ENCODE results near the gene HPGD.

The HPGD gene

GRCh38 chr4:174522183-174523024, at the start of gene HPGD:
Gene HPGD, minus strand, starts transcription at chr4:174522488. Its CDS starts 37 bp downstream, at chr4:174522451.
- no peak within 1 kb of the TSS for H3K27ac Mint-ChIP-seq
- peak; percentile 78 for ATAC-seq
- H3K36me3 Mint-ChIP-seq = no peaks in the 10 kb centered on the region
- H3K9me3 Mint-ChIP-seq = no peaks in the 10 kb centered on the region
- peaks cover 57% of the 10 kb centered on the region for H3K27me3 Mint-ChIP-seq
- H3K4me3 Mint-ChIP-seq = peak within 1 kb of the TSS; percentile 78
- peaks cover 14% of the 10 kb centered on the region for H3K4me1 Mint-ChIP-seq

DNA sequence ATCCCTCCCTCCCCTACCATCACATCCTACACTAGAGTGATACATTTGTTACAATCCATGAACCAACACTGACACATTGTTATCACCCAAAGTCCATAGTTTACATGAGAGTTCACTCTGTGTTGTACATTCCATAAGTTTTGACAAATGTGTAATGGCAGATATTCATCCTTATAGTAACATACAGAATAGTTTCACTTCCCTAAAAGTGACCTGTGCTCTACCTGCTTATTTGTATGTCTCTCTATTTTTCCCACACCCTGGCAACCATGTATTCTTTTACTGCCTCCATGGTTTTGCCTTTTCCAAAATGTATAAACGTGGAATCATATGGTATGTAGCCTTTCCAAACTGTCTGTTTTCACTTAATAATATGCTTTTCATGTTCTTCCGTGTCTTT, 42.2 kb upstream of the HPGD start:
- Mint-ChIP-seq H3K36me3 (no peaks in the 10 kb centered on the region), H3K27me3 (no peaks in the 10 kb centered on the region), H3K4me1 (no peaks in the 10 kb centered on the region), H3K27ac (no peak overlapping the region), H3K4me3 (no peak overlapping the region), H3K9me3 (no peaks in the 10 kb centered on the region)
- no peak for ATAC-seq

GRCh38 chr4:174563399-174563798, 41.1 kb upstream of the HPGD start:
- no peaks in the 10 kb centered on the region for H3K27me3 Mint-ChIP-seq
- H3K4me1 Mint-ChIP-seq = no peaks in the 10 kb centered on the region
- H3K4me3 Mint-ChIP-seq = no peak overlapping the region
- ATAC-seq = no peak
- H3K27ac Mint-ChIP-seq = no peak overlapping the region
- no peaks in the 10 kb centered on the region for H3K36me3 Mint-ChIP-seq
- no peaks in the 10 kb centered on the region for H3K9me3 Mint-ChIP-seq

- Mint-ChIP-seq H3K4me3 (no peak overlapping the region), H3K27ac (no peak overlapping the region), H3K27me3 (no peaks in the 10 kb centered on the region), H3K4me1 (no peaks in the 10 kb centered on the region), H3K36me3 (no peaks in the 10 kb centered on the region), H3K9me3 (no peaks in the 10 kb centered on the region)
- no peak for ATAC-seq
Measured at GRCh38 chr4:174561560-174561959, 39.3 kb upstream of the HPGD start.

DNA sequence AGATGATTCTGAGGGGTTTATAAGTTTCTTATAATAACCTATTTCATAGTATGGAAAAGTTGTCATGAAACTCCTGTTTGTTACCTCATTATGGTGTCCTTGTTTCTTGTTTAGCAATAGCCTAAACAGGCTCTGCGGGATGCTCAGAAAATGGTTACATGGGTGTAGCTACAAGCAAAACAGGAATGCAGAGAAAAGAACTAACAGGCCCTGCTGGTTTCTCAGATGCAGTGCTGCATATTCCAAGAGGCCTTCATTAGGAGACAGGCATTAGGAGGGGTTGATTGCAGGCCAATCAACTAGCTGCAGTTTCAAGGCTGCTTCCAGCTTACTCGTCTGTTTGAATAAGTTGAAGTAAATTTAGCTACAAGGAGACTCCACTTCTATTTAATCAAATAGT, 37.6 kb upstream of the HPGD start:
- no peaks in the 10 kb centered on the region for H3K9me3 Mint-ChIP-seq
- no peaks in the 10 kb centered on the region for H3K4me1 Mint-ChIP-seq
- H3K4me3 Mint-ChIP-seq = no peak overlapping the region
- ATAC-seq = no peak
- no peaks in the 10 kb centered on the region for H3K36me3 Mint-ChIP-seq
- H3K27me3 Mint-ChIP-seq = no peaks in the 10 kb centered on the region
- H3K27ac Mint-ChIP-seq = no peak overlapping the region

DNA sequence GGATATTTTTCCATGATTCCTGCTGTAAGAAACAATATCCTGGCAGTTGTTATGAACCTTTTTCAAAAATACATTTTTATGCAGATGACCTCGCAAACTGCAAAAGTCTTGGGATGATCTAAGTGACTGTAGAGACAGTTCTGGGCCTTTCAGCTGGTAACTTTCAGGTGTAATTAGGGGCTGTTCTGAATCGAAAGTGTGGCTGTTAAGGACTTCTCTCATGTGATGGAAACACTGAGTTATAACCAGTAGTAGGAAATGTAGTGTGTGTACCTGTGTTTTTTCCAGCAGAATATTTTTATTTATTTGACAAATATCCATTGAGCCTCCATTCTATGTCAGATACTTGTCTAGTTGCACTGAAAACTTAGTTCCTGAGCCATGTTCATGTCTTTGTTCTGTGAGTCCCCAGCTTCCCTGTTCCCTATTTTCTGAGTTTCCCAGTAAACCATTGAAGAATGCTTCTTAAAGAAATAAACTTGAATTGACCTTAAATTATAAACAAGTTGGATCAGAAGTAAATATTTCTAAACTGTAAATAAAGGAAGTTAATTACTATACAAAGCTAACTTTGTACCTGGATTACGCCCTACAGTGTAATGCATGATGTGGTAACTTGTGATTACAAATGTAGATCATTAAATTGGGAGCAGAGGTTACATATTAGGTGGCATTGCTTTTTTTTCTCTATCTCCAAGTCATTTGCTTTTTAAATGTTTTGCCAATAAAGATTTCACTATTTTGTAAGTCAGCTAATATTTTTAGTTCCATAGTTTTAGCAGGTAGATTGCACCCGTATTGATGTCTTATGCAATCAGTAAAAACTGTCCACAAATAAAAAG, 33.7 kb upstream of the HPGD start:
- no peak overlapping the region for H3K4me3 Mint-ChIP-seq
- H3K36me3 Mint-ChIP-seq = no peaks in the 10 kb centered on the region
- ATAC-seq = no peak
- H3K4me1 Mint-ChIP-seq = no peaks in the 10 kb centered on the region
- no peak overlapping the region for H3K27ac Mint-ChIP-seq
- no peaks in the 10 kb centered on the region for H3K27me3 Mint-ChIP-seq
- peaks cover 3% of the 10 kb centered on the region for H3K9me3 Mint-ChIP-seq

DNA sequence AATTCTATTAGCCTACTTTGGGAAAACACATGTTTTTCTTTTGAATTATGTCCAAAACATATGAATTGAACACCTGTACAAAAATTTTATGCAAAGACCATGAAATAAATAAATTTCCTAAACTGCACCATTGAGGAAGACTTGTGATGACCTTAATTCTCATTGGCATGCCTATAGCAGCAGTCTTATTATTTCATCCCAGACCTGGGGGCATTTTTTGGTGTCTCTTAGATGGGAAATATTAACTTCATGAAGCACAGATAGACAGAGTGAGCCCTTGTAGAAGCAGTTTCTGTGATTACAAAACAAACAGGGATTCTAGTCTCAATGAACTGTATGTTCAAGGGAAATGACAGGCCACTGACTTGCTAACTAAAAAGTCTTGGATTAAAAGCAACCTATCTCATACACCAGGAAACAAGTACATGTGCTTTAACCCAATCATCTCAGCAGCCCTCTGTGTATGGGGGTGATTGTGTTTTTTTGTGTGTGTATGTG, 32.0 kb upstream of the HPGD start:
- Mint-ChIP-seq H3K27ac (no peak overlapping the region), H3K4me3 (no peak overlapping the region), H3K9me3 (peaks cover 3% of the 10 kb centered on the region), H3K4me1 (no peaks in the 10 kb centered on the region), H3K36me3 (no peaks in the 10 kb centered on the region), H3K27me3 (no peaks in the 10 kb centered on the region)
- no peak for ATAC-seq

DNA sequence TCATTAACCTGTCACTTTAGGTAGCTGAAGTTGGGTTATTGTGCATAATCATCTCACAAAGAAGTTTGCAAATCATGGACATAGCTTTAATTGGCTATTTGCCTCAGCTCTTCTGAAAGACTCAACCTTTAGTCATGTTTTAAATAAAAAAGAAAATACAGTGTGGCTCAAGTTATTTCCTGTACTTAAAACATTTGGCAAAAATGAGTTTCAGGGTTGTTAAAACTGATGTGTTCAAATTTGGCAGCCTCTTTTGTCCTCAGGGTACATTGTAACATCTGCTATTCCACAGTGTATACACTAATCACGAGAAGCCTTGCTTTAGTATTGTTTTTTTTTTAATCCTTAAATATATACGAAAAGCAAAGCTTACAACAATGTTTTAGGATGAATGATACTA, 31.5 kb upstream of the HPGD start:
- Mint-ChIP-seq H3K4me3 (no peak overlapping the region), H3K9me3 (peaks cover 3% of the 10 kb centered on the region), H3K27ac (no peak overlapping the region), H3K4me1 (no peaks in the 10 kb centered on the region), H3K36me3 (no peaks in the 10 kb centered on the region), H3K27me3 (no peaks in the 10 kb centered on the region)
- no peak for ATAC-seq

DNA sequence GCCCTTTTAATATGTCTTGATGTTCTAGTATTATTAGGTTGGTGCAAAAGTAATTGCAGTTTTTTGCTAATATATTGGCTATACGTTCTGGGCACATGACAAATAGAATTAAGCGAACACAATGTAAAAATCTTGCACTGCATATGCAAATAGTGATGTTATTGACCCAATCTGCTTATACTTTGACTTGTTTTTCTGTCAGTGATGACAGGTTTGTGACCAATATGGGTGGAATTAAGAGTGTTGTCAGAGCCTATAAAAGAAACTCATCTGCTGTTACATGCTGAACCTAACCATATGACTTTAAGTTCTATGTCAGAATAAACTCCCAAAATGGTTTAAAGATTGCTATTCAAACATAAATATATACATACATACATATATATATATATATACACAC, 30.7 kb upstream of the HPGD start:
- Mint-ChIP-seq H3K4me3 (no peak overlapping the region), H3K4me1 (no peaks in the 10 kb centered on the region), H3K27me3 (no peaks in the 10 kb centered on the region), H3K36me3 (no peaks in the 10 kb centered on the region), H3K27ac (no peak overlapping the region), H3K9me3 (peaks cover 3% of the 10 kb centered on the region)
- no peak for ATAC-seq

- Mint-ChIP-seq H3K27ac (no peak overlapping the region), H3K27me3 (no peaks in the 10 kb centered on the region), H3K4me3 (no peak overlapping the region), H3K4me1 (no peaks in the 10 kb centered on the region), H3K9me3 (peaks cover 11% of the 10 kb centered on the region), H3K36me3 (no peaks in the 10 kb centered on the region)
- ATAC-seq = no peak
Measured at GRCh38 chr4:174550541-174550940, 28.3 kb upstream of the HPGD start.

GRCh38 chr4:174549721-174550120, 27.4 kb upstream of the HPGD start:
- H3K27ac Mint-ChIP-seq = no peak overlapping the region
- H3K4me3 Mint-ChIP-seq = no peak overlapping the region
- H3K27me3 Mint-ChIP-seq = no peaks in the 10 kb centered on the region
- ATAC-seq = no peak
- H3K36me3 Mint-ChIP-seq = no peaks in the 10 kb centered on the region
- H3K4me1 Mint-ChIP-seq = no peaks in the 10 kb centered on the region
- peaks cover 12% of the 10 kb centered on the region for H3K9me3 Mint-ChIP-seq

DNA sequence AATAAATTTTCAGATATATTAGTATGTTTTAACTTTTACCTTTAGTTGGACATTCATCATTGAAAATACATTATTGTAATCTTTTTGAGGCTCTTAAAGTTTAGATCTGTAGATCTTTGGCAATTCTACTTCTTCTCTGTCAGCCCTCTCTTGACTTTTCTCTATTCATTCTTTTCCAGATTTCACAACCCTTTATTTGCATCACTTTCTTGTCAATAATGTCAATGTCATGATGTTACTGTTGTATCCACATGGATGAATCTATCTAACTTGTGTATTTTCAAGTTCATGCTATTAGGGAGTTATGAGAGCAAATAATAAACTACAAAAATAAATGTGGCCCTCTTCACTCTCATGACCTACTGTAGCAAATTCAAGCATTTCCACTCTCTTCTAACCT, 23.0 kb upstream of the HPGD start:
- ATAC-seq = no peak
- peaks cover 8% of the 10 kb centered on the region for H3K27me3 Mint-ChIP-seq
- peaks cover 12% of the 10 kb centered on the region for H3K9me3 Mint-ChIP-seq
- H3K4me3 Mint-ChIP-seq = no peak overlapping the region
- no peaks in the 10 kb centered on the region for H3K36me3 Mint-ChIP-seq
- H3K27ac Mint-ChIP-seq = no peak overlapping the region
- H3K4me1 Mint-ChIP-seq = no peaks in the 10 kb centered on the region

- H3K4me3 Mint-ChIP-seq = no peak overlapping the region
- no peak for ATAC-seq
- no peak overlapping the region for H3K27ac Mint-ChIP-seq
- H3K36me3 Mint-ChIP-seq = no peaks in the 10 kb centered on the region
- peaks cover 8% of the 10 kb centered on the region for H3K27me3 Mint-ChIP-seq
- peaks cover 12% of the 10 kb centered on the region for H3K9me3 Mint-ChIP-seq
- no peaks in the 10 kb centered on the region for H3K4me1 Mint-ChIP-seq
Measured at GRCh38 chr4:174544496-174544895, 22.2 kb upstream of the HPGD start.

GRCh38 chr4:174540175-174540574, 17.9 kb upstream of the HPGD start:
- Mint-ChIP-seq H3K27me3 (peaks cover 8% of the 10 kb centered on the region), H3K4me3 (no peak overlapping the region), H3K4me1 (no peaks in the 10 kb centered on the region), H3K27ac (no peak overlapping the region), H3K9me3 (peaks cover 3% of the 10 kb centered on the region), H3K36me3 (no peaks in the 10 kb centered on the region)
- ATAC-seq = no peak

- Mint-ChIP-seq H3K9me3 (peaks cover 3% of the 10 kb centered on the region), H3K27ac (no peak overlapping the region), H3K4me1 (no peaks in the 10 kb centered on the region), H3K36me3 (no peaks in the 10 kb centered on the region), H3K4me3 (no peak overlapping the region), H3K27me3 (peaks cover 8% of the 10 kb centered on the region)
- ATAC-seq = no peak
Measured at GRCh38 chr4:174539571-174539970, 17.3 kb upstream of the HPGD start.

GRCh38 chr4:174538876-174539250, 16.6 kb upstream of the HPGD start:
- H3K27me3 Mint-ChIP-seq = peaks cover 8% of the 10 kb centered on the region
- H3K4me1 Mint-ChIP-seq = no peaks in the 10 kb centered on the region
- H3K4me3 Mint-ChIP-seq = no peak overlapping the region
- H3K9me3 Mint-ChIP-seq = peaks cover 3% of the 10 kb centered on the region
- no peak for ATAC-seq
- H3K27ac Mint-ChIP-seq = no peak overlapping the region
- no peaks in the 10 kb centered on the region for H3K36me3 Mint-ChIP-seq

All from stimulated activated memory B cell treated with anti-CD40 and anti-IgM and Interleukin-4, amounts not matched to agents 10 μg/mL and 1 μg/mL and 100 μg/mL, for 72 hours (primary cell).